K562 (cell line): Measurements from ENCODE around the gene C1orf105. TPM values are rescaled to one million over a fixed set of nuclear protein-coding genes. Genes with fewer than 3 reads are reported as not detected.

ENCODE experiments used
- ATAC-seq: fragments of 200-7000 bp; cut with Tn5 transposase; 3 replicates; pipeline ENCODE4 v1.9.1; 2020; ENCODE audit warnings: moderate library complexity
- BruUV-seq: library from RNA; stranded (reverse); fragments of 400-500 nt; replicated peaks from 2 replicates; lab custom pipeline; 2021; lab: Mats Ljungman, UMichigan
- CTCF ChIA-PET: fragments of 300-600 bp; formaldehyde crosslinking; extraction: SDS; loops from one replicate; lab custom pipeline; 2021; ENCODE audit warnings: low intra/inter-chr PET ratio; lab: Yijun Ruan, JAX
- POLR2A ChIA-PET: fragments of 300-600, 350-650 bp; sonication (Branson Sonifier 250); formaldehyde crosslinking; extraction: SDS; loops from one replicate; lab custom pipeline; 2021; ENCODE audit warnings: antibody characterized with exemption, inconsistent platforms; lab: Yijun Ruan, JAX
- DNase-seq, 4 experiments: peaks; one replicate each; pipeline versions ENCODE4 v3.0.0 to v3.0.0-alpha.2; 2011 to 2018; ENCODE audit warnings: low spot score in 3 of 4, mixed read lengths in 3 of 4; ENCODE audit errors: extremely low read depth in 1 of 4
- FAIRE-seq: peaks from 2 replicates; lab custom pipeline; 2011; peaks lifted over from hg19 to GRCh38; lab: Jason Lieb, UNC
- H2AFZ ChIP-seq: 2 replicates; pipeline ENCODE4 v1.6.0; 2011; ENCODE audit warnings: low read depth, low read length, control low read depth, inconsistent platforms
- H3K27ac ChIP-seq: fragments of 200-600 bp; 3 replicates; pipeline ENCODE4 v1.8.0; 2011; ENCODE audit warnings: low read depth, mild to moderate bottlenecking, control low read depth, inconsistent platforms, low read length, moderate library complexity, mixed read lengths; ENCODE audit errors: extremely low read depth
- H3K27me3 ChIP-seq, 2 experiments: fragments of 300-600 bp in 1 of 2; 2 replicates in 1 of 2; 3 replicates in 1 of 2; pipeline versions ENCODE4 v1.6.0 to v1.8.0; 2011; ENCODE audit warnings: inconsistent platforms in 2 of 2, low read length in 2 of 2, mild to moderate bottlenecking in 1 of 2, mixed read lengths in 1 of 2, moderate library complexity in 1 of 2; ENCODE audit not compliant: control insufficient read depth in 2 of 2, insufficient read depth in 2 of 2
- H3K36me3 ChIP-seq: fragments of 300-600 bp; 3 replicates; pipeline ENCODE4 v1.8.0; 2011; ENCODE audit warnings: mild to moderate bottlenecking, low read length, inconsistent platforms; ENCODE audit not compliant: control insufficient read depth, insufficient read depth
- H3K4me1 ChIP-seq, 2 experiments: fragments of 200-600 bp in 1 of 2; replicated peaks in 1 of 2; 2 replicates in 1 of 2; 3 replicates in 1 of 2; pipeline versions ENCODE4 v1.5.1 to v1.8.0; 2011; ENCODE audit warnings: inconsistent platforms in 2 of 2, low read length in 2 of 2, mild to moderate bottlenecking in 1 of 2, mixed read lengths in 1 of 2, moderate library complexity in 1 of 2; ENCODE audit not compliant: control insufficient read depth in 2 of 2, insufficient read depth in 2 of 2
- H3K4me2 ChIP-seq: 2 replicates; pipeline ENCODE4 v1.6.1; 2011; ENCODE audit warnings: low read length, control low read depth, inconsistent platforms, mixed read lengths; ENCODE audit not compliant: insufficient read depth
- H3K4me3 ChIP-seq: fragments of 200-600 bp; sonication (generic), shearing (Covaris generic); 2 replicates; pipeline ENCODE4 v1.5.1; 2016; ENCODE audit warnings: control low read depth, inconsistent platforms
- H3K79me2 ChIP-seq: fragments of 200-600 bp; 3 replicates; pipeline ENCODE4 v1.8.0; 2011; ENCODE audit warnings: low read length, inconsistent platforms; ENCODE audit not compliant: control insufficient read depth, insufficient read depth
- H3K9ac ChIP-seq, 2 experiments: 2 replicates each; pipeline versions ENCODE4 v1.6.0 to v1.6.1; 2011; ENCODE audit warnings: low read depth in 2 of 2, low read length in 2 of 2, control low read depth in 1 of 2, inconsistent platforms in 1 of 2, mild to moderate bottlenecking in 1 of 2, mixed read lengths in 1 of 2; ENCODE audit not compliant: insufficient read depth in 1 of 2
- H3K9me1 ChIP-seq: one replicate; pipeline ENCODE4 v1.6.0; 2011; ENCODE audit warnings: inconsistent platforms, mild to moderate bottlenecking, low read length, moderate library complexity; ENCODE audit not compliant: control insufficient read depth, insufficient read depth
- H3K9me3 ChIP-seq: replicated peaks from 2 replicates; pipeline ENCODE4 v1.5.1; 2011; ENCODE audit warnings: low read depth, low read length, inconsistent platforms; ENCODE audit not compliant: control insufficient read depth, insufficient read depth
- H4K20me1 ChIP-seq: replicated peaks from 2 replicates; pipeline ENCODE4 v1.6.1; 2011; ENCODE audit warnings: low read length, inconsistent platforms, mixed read lengths; ENCODE audit not compliant: control insufficient read depth, insufficient read depth
- ARNT ChIP-seq, 2 experiments: fragments of 450-650 bp; IDR thresholded peaks; 2 replicates each; pipeline ENCODE4 v1.6.1; 2016; ENCODE audit warnings: mild to moderate bottlenecking in 1 of 2
- CBFA2T3 ChIP-seq: fragments of 450-650 bp; IDR thresholded peaks from 2 replicates; pipeline ENCODE4 v1.6.1; 2017
- CC2D1A ChIP-seq: fragments of 450-650 bp; IDR thresholded peaks from 2 replicates; pipeline ENCODE4 v1.6.1; 2017; ENCODE audit warnings: mild to moderate bottlenecking
- CEBPB ChIP-seq: fragments of 450-650 bp; IDR thresholded peaks from 2 replicates; pipeline ENCODE4 v1.6.1; 2016; ENCODE audit warnings: missing genetic modification characterization, missing compliant biosample characterization
- HNRNPH1 ChIP-seq: fragments of 200-400 bp; formaldehyde crosslinking; optimal IDR thresholded peaks from 2 replicates; pipeline ENCODE3; 2017; ENCODE audit warnings: low read depth, mild to moderate bottlenecking, low read length, moderate library complexity
- JUND ChIP-seq, 2 experiments: IDR thresholded peaks; 2 replicates in 1 of 2; 3 replicates in 1 of 2; pipeline ENCODE4 v1.6.1; 2011; ENCODE audit warnings: borderline replicate concordance in 2 of 2, low read depth in 2 of 2, low read length in 2 of 2, improper control_type of control experiment in 1 of 2, missing biosample characterization in 1 of 2, missing genetic modification characterization in 1 of 2, missing genetic modification reagents in 1 of 2
- KLF1 ChIP-seq: fragments of 450-650 bp; IDR thresholded peaks from 2 replicates; pipeline ENCODE4 v1.6.1; 2016; ENCODE audit warnings: missing genetic modification characterization, missing compliant biosample characterization
- MEF2D ChIP-seq: conservative IDR thresholded peaks from 2 replicates; pipeline ENCODE4 v1.6.1; 2016; ENCODE audit warnings: low read depth, missing genetic modification characterization, missing compliant biosample characterization
- NCOA6 ChIP-seq: fragments of 450-650 bp; IDR thresholded peaks from 2 replicates; pipeline ENCODE4 v1.6.1; 2017; ENCODE audit warnings: mild to moderate bottlenecking
- NR3C1 ChIP-seq: sonication (generic); formaldehyde crosslinking; IDR thresholded peaks from 2 replicates; pipeline ENCODE4 v1.8.1; 2022; ENCODE audit warnings: missing genetic modification reagents
- SIN3B ChIP-seq: fragments of 450-650 bp; IDR thresholded peaks from 2 replicates; pipeline ENCODE4 v1.6.1; 2017; ENCODE audit warnings: low read depth, mild to moderate bottlenecking, moderate library complexity
- SLC30A9 ChIP-seq: fragments of 250-450 bp; sonication (Bioruptor Pico); IDR thresholded peaks from 2 replicates; pipeline ENCODE4 v1.8.0; 2022; ENCODE audit warnings: mild to moderate bottlenecking, moderate library complexity
- SP1 ChIP-seq: sonication (generic); formaldehyde crosslinking; IDR thresholded peaks from 2 replicates; pipeline ENCODE4 v1.8.1; 2022; ENCODE audit warnings: mild to moderate bottlenecking, missing genetic modification reagents
- TCF3 ChIP-seq: sonication (generic); formaldehyde crosslinking; IDR thresholded peaks from 2 replicates; pipeline ENCODE4 v1.4.0; 2020; ENCODE audit warnings: mild to moderate bottlenecking, missing genetic modification reagents
- ZNF407 ChIP-seq: fragments of 450-650 bp; IDR thresholded peaks from 2 replicates; pipeline ENCODE4 v1.6.1; 2016; ENCODE audit warnings: low read depth
- ZNF583 ChIP-seq: fragments of 250-450 bp; sonication (Bioruptor Pico); IDR thresholded peaks from 2 replicates; pipeline ENCODE4 v1.4.0; 2020
- WGBS: fragments of 100-300 bp; shearing (Covaris generic); methylation state at CpG from one replicate; pipeline ENCODE4 v1.1.6; 2016; ENCODE audit warnings: low coverage, mixed read lengths; ENCODE audit not compliant: insufficient coverage; ENCODE audit errors: missing lambda C conversion rate; 5-methylcytosine and 5-hydroxymethylcytosine counted together
- in situ Hi-C: fragments of 300-500 bp; cut with MboI; formaldehyde crosslinking; loops from 4 replicates; pipeline ENCODE4 v1.15.0; 2018; ENCODE audit warnings: inconsistent platforms, mixed read lengths
- intact Hi-C: fragments of 100-400 bp; cut with micrococcal nuclease; formaldehyde crosslinking; loops from 2 replicates; pipeline ENCODE4 v1.14.2; 2022
- polyA plus RNA-seq, 8 experiments: library from polyadenylated mRNA; depleted of rRNA in 4 of 8; stranded (reverse) in 5 of 8; unstranded in 3 of 8; fragments of >200 nt; fragmentation: Nextera tagmentation in 2 of 8; fragmentation: Illumina TruSeq in 1 of 8; extraction: Ambion mirVana in 2 of 8; extraction: Trizol in 1 of 8; gene quantifications; 2 replicates each; pipeline versions ENCODE4 v1.2.1 to v1.2.3, GENCODE V29; 2011 to 2014; ENCODE audit warnings: inconsistent platforms in 1 of 8, missing spikeins in 1 of 8
- total RNA-seq, 7 experiments: library from RNA; depleted of rRNA in 6 of 7; stranded (reverse); fragments of >200 nt in 6 of 7; fragmentation: Illumina TruSeq in 2 of 7; extraction: Trizol in 2 of 7; gene quantifications; 2 replicates each; pipeline versions ENCODE4 v1.2.1 to v1.2.3, GENCODE V29; 2011 to 2021; ENCODE audit warnings: low replicate concordance in 1 of 7

C1orf105 gene
- total and polyA plus RNA-seq, 9 of the 15 experiments (the other 6 are each of a cell fraction or from before 2014, with no cell fraction given) = 0.08 TPM; not detected in 8

- CTCF ChIA-PET = no interaction called here
- 11% methylated on average over 3 of the region's 3 CpGs for whole genome bisulfite sequencing
- Histone ChIP-seq H3K79me2 (no peaks in the 10 kb centered on the region), H3K4me3 (no peak overlapping the region), H3K4me1 (peaks cover 0 to 10% of the 10 kb centered on the region in 2 experiments; a peak in 1 of 5 replicates), H3K9ac (no peak overlapping the region), H4K20me1 (no peaks in the 10 kb centered on the region), H3K9me1 (no peaks in the 10 kb centered on the region), H3K36me3 (no peaks in the 10 kb centered on the region), H3K4me2 (no peak overlapping the region), H2AFZ (peak overlapping the region; percentile 73), H3K27ac (peak overlapping the region; percentile 10; the same call in 1 of the 3 replicates), H3K27me3 (no peaks in the 10 kb centered on the region), H3K9me3 (no peaks in the 10 kb centered on the region)
- ATAC-seq (peak; percentile 62), FAIRE-seq (no peak), DNase-seq (peak in 1 of 4 experiments; percentile 22)
- POLR2A ChIA-PET = interaction anchor here (0.7 to 1.7 kb wide), 4 partner anchors 12 to 23 kb away, joined by 3 to 8 read pairs (median 4); no protein-coding TSS in a partner anchor
- in situ Hi-C loops = no loop called here
- no TSS peak for BruUV-seq
- intact Hi-C loops = no loop called here
- no peak for TF ChIP-seq CC2D1A
- TF ChIP-seq SIN3B = no peak
- TF ChIP-seq ARNT (IDR thresholded peaks at IDR 0.05) = no peak
- TF ChIP-seq JUND (IDR thresholded peaks at IDR 0.05; ENCODE audit: borderline replicate concordance, low read depth, low read length) = no peak
- TF ChIP-seq JUND (tag; IDR thresholded peaks at IDR 0.05; ENCODE audit: borderline replicate concordance, low read depth, low read length) = peak; percentile 36; the same call in 1 of the 3 replicates
- TF ChIP-seq SLC30A9 (CRISPR knock-in tag) = no peak
- TF ChIP-seq CEBPB (tag) = peak; percentile 46; the same call in 1 of the 2 replicates
- no peak for TF ChIP-seq MEF2D (tag)
- TF ChIP-seq CBFA2T3 = 0 out of 2 replicates have a peak, but pooled peaks have one; percentile 22
- TF ChIP-seq HNRNPH1 = no peak
- no peak for TF ChIP-seq ZNF407
- no peak for TF ChIP-seq ZNF583 (CRISPR knock-in tag)
- TF ChIP-seq KLF1 = no peak
- no peak for TF ChIP-seq SP1 (CRISPR knock-in tag)
- TF ChIP-seq NR3C1 (CRISPR knock-in tag) = no peak
- no peak for TF ChIP-seq NCOA6
- TF ChIP-seq TCF3 (CRISPR knock-in tag) = peak; percentile 60
Measured at GRCh38 chr1:172473302-172473701, 52.8 kb downstream of the C1orf105 start.
